ENCODE results near the gene NAALADL2.

DNA sequence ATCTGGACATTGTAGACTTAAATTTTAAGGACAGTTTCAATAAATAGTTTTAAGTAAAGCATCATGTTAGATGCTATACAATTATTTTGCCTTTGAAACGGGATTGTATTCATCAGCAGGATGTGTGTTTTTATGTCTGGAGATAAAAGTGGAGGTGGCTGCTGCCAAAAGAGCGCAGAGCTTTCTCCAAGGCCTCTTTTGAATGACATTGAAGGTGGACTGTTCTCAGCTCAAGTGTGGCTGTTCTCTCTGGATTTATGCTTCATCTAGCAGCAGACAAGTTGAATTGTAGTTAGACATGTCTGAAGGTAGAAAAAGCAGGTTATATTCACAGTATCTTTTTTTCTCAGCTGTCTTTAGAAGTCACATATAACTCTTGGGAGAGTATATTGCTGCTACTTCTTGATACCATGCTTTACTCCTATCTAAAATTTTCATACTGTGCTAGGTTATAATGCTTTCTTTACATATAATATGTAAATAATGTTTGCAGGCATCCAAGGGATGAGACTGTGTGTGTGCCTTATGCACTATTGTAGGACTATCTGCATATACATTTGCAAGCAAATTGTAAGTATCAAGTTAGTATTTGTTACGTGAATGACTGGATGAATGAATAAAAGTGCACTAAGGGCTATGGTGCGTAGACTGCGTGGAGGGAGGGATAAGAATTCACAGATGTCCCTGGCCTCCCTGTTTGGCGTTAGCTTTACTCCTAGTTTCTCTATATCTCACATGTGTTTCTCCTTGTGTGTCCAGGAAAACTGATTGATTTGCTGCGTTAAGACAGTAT is 340.1 kb downstream of the NAALADL2 start:
- TF ChIP-seq, protein P1, sequence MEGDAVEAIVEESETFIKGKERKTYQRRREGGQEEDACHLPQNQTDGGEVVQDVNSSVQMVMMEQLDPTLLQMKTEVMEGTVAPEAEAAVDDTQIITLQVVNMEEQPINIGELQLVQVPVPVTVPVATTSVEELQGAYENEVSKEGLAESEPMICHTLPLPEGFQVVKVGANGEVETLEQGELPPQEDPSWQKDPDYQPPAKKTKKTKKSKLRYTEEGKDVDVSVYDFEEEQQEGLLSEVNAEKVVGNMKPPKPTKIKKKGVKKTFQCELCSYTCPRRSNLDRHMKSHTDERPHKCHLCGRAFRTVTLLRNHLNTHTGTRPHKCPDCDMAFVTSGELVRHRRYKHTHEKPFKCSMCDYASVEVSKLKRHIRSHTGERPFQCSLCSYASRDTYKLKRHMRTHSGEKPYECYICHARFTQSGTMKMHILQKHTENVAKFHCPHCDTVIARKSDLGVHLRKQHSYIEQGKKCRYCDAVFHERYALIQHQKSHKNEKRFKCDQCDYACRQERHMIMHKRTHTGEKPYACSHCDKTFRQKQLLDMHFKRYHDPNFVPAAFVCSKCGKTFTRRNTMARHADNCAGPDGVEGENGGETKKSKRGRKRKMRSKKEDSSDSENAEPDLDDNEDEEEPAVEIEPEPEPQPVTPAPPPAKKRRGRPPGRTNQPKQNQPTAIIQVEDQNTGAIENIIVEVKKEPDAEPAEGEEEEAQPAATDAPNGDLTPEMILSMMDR (conservative IDR thresholded peaks at IDR 0.05), result no peak
- TF ChIP-seq EZH2 (IDR thresholded peaks at IDR 0.05; ENCODE audit: low read depth), result no peak
